GM21825 (cell line): Measurements from ENCODE around the gene NAPG.
A peak's percentile ranks its signal among the peaks of the same experiment; 100 is the strongest.
"Not testable (repeated sequence)": the region's sequence is repeated elsewhere in the genome, so short reads cannot be mapped to it uniquely, and the experiment has no call there.

ENCODE experiments used
- ATAC-seq: cut with Tn5 transposase; IDR thresholded peaks from one replicate; pipeline ENCODE4 v1.9.1; 2021; ENCODE audit warnings: mild to moderate bottlenecking, moderate library complexity; ENCODE audit not compliant: unreplicated experiment

NAPG gene

GRCh38 chr18:10511236-10511635 lies 14.6 kb upstream of the NAPG start:
- ATAC-seq, result no peak

GRCh38 chr18:10514082-10514481 lies 11.7 kb upstream of the NAPG start:
- no peak for ATAC-seq

- ATAC-seq, result no peak
These were observed 11.2 kb upstream of the NAPG start for GRCh38 chr18:10514601-10515000.

- ATAC-seq, result no peak
These were observed 10.4 kb upstream of the NAPG start for GRCh38 chr18:10515456-10515855.

GRCh38 chr18:10516078-10516477 lies 9.7 kb upstream of the NAPG start:
- ATAC-seq, result no peak

- ATAC-seq, result no peak
These were observed 7.1 kb upstream of the NAPG start for GRCh38 chr18:10518595-10519255.

GRCh38 chr18:10519366-10519765 lies 6.5 kb upstream of the NAPG start:
- ATAC-seq, result no peak

- ATAC-seq, result peak; percentile 58
These were observed 5.6 kb upstream of the NAPG start for GRCh38 chr18:10519999-10520935.

GRCh38 chr18:10521566-10521965 lies 4.3 kb upstream of the NAPG start:
- no peak for ATAC-seq

- ATAC-seq, result no peak
These were observed 3.3 kb upstream of the NAPG start for GRCh38 chr18:10522574-10522973.

- no peak for ATAC-seq
These were observed 2.3 kb upstream of the NAPG start for GRCh38 chr18:10523544-10523943.

GRCh38 chr18:10524507-10525370 lies 1.1 kb upstream of the NAPG start:
- ATAC-seq, result no peak

GRCh38 chr18:10525371-10525691 lies 496 bp upstream of the NAPG start:
- no peak for ATAC-seq

GRCh38 chr18:10526561-10526949 lies 728 bp downstream of the NAPG start:
- peak; percentile 16 for ATAC-seq

GRCh38 chr18:10528439-10528838 lies 2.6 kb downstream of the NAPG start:
- ATAC-seq, result no peak

- no peak for ATAC-seq
These were observed 4.2 kb downstream of the NAPG start for GRCh38 chr18:10530002-10530401.

- ATAC-seq, result no peak
These were observed 5.0 kb downstream of the NAPG start for GRCh38 chr18:10530852-10531251.

GRCh38 chr18:10533111-10533510 lies 7.3 kb downstream of the NAPG start:
- ATAC-seq, result no peak

GRCh38 chr18:10536280-10536679 lies 10.5 kb downstream of the NAPG start:
- ATAC-seq, result no peak

- ATAC-seq, result no peak
These were observed 11.9 kb downstream of the NAPG start for GRCh38 chr18:10537765-10538164.

- ATAC-seq, result not testable (repeated sequence)
These were observed 13.3 kb downstream of the NAPG start for GRCh38 chr18:10539124-10539523.
